Fibroblast of mammary gland (primary cell): ENCODE data around the gene SCAI.

Experiments used
- DNase-seq: peaks from one replicate; pipeline ENCODE4 v3.0.0-alpha.2; 2010; ENCODE audit warnings: low read depth
- H3K4me3 ChIP-seq: 2 replicates; pipeline ENCODE4 v1.5.1; 2011; ENCODE audit warnings: low read depth, mild to moderate bottlenecking, low read length, moderate library complexity; ENCODE audit not compliant: control insufficient read depth
- TF ChIP-seq, protein P1 (sequence below): conservative IDR thresholded peaks from 2 replicates; pipeline ENCODE4 v1.5.1; 2011; ENCODE audit warnings: low read depth, low read length, inconsistent platforms; ENCODE audit not compliant: control insufficient read depth, insufficient read depth

The SCAI gene

DNA sequence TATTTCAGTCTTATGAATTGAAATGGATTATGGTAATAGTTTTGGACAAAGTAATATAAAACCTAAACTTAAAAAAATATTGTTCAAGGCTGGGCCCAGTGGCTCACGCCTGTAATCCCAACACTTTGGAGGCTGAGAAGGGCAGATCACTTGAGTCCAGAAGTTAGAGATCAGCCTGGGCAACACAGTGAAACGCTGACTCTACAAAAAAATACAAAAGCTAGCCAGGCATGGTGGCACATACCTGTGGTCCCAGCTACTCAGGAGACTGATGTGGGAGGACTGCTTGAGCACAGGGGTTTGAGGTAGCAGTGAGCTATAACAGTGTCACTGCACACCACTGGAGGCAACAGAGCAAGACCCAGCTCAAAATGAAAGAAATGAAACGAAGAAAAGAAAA, 81.9 kb downstream of the SCAI start:
- TF ChIP-seq, protein P1, sequence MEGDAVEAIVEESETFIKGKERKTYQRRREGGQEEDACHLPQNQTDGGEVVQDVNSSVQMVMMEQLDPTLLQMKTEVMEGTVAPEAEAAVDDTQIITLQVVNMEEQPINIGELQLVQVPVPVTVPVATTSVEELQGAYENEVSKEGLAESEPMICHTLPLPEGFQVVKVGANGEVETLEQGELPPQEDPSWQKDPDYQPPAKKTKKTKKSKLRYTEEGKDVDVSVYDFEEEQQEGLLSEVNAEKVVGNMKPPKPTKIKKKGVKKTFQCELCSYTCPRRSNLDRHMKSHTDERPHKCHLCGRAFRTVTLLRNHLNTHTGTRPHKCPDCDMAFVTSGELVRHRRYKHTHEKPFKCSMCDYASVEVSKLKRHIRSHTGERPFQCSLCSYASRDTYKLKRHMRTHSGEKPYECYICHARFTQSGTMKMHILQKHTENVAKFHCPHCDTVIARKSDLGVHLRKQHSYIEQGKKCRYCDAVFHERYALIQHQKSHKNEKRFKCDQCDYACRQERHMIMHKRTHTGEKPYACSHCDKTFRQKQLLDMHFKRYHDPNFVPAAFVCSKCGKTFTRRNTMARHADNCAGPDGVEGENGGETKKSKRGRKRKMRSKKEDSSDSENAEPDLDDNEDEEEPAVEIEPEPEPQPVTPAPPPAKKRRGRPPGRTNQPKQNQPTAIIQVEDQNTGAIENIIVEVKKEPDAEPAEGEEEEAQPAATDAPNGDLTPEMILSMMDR = no peak
- DNase-seq = no peak
- no peak overlapping the region for H3K4me3 ChIP-seq

DNA sequence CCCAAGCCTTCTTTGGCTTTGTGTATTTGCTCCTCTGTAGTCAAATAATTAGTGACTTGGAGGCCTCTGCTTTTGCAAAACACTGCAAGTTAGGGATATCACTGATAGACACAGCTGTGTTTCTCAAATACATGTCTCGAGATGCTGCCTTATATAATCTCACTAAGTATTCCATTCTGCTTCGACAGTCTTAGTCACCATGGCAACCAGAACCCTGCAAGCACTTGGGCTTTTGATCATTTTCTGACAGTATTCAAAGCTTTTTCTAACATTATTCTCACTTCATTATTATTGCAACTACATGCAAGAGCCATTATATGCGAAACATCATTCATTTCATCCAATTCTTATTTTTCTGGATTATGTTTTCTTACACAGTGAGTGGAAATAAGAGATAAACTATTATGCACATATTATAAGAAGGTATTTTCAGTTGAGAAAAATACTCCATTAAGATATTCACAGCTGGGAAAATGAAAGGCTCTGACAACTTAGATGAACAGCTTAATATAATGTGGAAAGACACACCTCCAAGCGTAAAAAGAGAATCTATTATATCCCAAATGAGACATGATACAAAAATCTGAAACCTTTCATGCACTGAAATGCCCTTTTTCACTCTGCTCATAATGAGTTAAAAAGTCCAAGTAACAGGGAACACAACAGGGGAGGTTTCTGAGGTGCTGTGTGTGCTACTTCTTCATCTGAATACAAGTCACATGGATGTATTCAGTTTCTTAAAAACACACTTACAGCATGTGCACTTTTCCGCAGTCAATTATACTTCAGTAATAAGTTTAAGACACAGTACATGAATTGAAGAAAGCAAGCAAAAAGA, 93.9 kb downstream of the SCAI start:
- TF ChIP-seq, protein P1 = no peak
- no peak for DNase-seq
- no peak overlapping the region for H3K4me3 ChIP-seq

DNA sequence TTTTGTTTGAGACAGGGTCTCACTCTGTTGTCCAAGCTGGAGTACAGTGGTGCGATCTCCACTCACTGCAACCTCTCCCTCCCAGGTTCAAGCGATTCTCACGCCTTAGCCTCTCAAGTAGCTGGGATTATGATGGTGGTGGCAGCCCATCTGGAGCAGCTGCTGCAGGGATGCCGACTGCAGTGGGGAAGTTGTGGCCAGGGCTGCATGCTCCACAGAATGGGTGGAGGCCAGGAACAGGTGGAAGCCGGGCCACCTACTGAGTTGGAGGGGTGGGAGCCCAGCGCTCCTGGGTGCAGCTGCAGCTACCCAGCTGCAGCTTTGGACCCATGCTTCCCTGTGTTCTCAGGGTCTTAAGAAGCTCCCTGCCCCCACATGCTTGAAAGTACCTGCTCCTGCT, 99.7 kb downstream of the SCAI start:
- no peak for DNase-seq
- H3K4me3 ChIP-seq = no peak overlapping the region
- TF ChIP-seq, protein P1 = no peak

DNA sequence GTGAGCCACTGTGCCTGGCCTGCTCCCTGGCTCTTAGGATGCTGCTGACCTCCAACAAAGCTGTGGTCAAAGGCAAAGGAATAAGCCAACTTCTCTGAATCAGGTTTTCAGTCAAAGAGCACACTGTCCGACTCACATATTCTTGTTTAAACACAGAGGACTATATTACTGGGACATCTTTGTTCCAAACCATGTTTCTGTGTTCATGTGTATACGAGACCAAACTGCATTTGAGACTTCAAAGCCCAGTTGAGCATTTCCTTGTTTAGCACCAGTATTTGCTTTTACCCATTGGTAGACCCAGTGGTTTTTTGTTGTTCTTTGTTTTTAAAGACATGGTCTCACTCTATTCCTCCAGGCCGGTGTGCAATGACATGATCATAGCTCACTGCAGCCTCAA, 100.2 kb downstream of the SCAI start:
- no peak for DNase-seq
- no peak overlapping the region for H3K4me3 ChIP-seq
- TF ChIP-seq, protein P1 = no peak

DNA sequence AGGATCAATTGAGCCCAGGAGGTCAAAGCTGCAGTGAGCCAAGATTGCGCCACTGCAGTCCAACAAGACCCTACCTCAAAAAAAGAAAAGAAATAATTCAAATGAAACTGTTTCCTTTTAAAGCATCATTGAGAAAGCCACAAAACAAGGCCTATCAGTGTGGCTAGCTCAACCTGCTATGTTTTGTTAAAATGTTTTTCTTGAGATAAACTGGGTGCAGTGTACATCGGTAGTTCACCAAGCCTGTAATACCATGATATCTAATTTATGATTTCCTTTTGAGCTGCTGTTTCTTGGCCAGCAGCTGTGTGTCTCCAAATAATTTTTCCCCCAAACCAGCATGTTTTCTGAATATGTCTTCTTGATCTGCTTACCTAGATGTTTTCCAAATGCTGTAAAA, 105.2 kb downstream of the SCAI start:
- no peak for DNase-seq
- TF ChIP-seq, protein P1 = no peak
- H3K4me3 ChIP-seq = no peak overlapping the region

DNA sequence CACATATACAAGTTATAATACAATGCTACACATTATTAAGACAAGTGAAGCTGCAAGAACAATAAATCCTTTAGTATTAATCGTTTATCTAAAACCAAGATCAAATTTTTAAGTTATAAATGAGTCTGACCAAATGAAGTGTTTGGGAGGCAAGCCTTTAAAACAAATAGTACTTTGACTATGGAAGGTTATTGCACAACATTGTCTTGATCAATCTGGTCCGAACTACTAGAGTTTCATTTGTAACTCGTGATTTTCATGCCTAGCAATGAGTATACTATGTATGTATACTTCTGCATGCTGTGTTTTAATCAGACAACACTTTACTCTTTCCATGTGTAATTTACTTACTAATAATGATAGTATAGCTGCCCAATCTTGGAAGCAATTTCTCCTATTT, 115.3 kb downstream of the SCAI start:
- TF ChIP-seq, protein P1 = no peak
- no peak for DNase-seq
- no peak overlapping the region for H3K4me3 ChIP-seq
